Measurements from ENCODE around the gene ORM1. TPM values are rescaled to one million over a fixed set of nuclear protein-coding genes. Genes with fewer than 3 reads are reported as not detected.
A peak's percentile ranks its signal among the peaks of the same experiment; 100 is the strongest.

The ORM1 gene
- total RNA-seq, 1 donor from 2014 or later: not detected

DNA sequence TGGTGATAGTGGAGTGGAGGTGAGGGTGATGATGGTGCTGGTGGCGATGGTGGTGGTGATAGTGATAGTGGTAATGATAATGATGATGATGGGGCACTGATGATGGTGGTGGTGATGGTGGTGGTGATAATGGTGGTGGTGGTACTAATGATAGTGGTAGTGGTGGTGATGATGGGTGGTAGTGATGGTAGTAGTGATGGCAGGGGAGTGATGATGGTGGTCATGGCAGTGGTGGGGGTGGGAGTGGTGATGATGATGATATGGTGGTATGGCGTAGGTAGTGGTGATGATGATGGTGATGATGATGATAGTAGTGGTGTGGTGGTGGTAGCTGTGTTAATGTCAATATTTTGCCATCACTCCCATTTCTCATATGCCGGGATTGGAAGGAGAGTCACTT, 44.5 kb upstream of the ORM1 start:
- Mint-ChIP-seq H3K27me3 (ENCODE audit: low read depth) (no peaks in the 10 kb centered on the region), H3K27ac (ENCODE audit: unreplicated experiment) (peak overlapping the region; percentile 92), H3K36me3 (ENCODE audit: low read depth) (peaks cover 15% of the 10 kb centered on the region), H3K4me1 (ENCODE audit: low read depth) (peaks cover 56% of the 10 kb centered on the region), H3K9me3 (ENCODE audit: low read depth) (no peaks in the 10 kb centered on the region), H3K4me3 (ENCODE audit: unreplicated experiment) (no peak overlapping the region)
- DNase-seq (ENCODE audit: low spot score): peak; percentile 25
- TF ChIP-seq, protein P1, sequence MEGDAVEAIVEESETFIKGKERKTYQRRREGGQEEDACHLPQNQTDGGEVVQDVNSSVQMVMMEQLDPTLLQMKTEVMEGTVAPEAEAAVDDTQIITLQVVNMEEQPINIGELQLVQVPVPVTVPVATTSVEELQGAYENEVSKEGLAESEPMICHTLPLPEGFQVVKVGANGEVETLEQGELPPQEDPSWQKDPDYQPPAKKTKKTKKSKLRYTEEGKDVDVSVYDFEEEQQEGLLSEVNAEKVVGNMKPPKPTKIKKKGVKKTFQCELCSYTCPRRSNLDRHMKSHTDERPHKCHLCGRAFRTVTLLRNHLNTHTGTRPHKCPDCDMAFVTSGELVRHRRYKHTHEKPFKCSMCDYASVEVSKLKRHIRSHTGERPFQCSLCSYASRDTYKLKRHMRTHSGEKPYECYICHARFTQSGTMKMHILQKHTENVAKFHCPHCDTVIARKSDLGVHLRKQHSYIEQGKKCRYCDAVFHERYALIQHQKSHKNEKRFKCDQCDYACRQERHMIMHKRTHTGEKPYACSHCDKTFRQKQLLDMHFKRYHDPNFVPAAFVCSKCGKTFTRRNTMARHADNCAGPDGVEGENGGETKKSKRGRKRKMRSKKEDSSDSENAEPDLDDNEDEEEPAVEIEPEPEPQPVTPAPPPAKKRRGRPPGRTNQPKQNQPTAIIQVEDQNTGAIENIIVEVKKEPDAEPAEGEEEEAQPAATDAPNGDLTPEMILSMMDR (IDR thresholded peaks at IDR 0.05): no peak

DNA sequence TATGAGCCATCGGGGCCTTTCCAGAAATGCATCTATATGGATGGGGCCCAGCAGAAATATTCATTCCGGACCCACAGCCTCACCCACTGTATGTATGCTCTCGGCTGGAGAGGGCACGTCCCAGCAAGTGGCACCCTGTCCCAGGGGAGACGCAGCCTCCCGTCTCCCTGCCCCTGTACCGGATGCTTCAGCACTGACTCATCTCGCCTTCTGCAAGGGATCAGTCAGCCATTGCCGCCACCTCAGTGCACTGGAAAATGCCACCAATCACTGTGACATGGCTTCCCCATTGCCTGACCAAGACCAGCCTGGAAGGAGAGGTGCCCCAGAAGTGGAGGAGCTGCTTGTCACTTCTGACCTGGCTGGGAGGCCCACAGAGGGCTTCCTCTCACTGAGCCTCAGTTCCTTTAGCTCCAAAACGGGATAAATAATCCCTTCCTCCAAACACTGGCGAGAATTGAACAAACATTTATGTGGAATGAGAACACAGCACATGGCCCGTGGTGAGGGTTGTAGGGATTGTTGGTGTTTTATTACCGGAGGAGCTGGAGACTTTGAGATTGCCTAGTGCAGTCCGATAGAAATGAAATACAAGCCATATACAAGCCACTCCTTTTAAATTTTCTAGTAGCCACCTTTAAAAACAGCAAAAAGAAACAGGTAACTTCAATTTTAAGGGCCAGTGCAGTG, 43.9 kb upstream of the ORM1 start:
- Mint-ChIP-seq H3K36me3 (ENCODE audit: low read depth) (peaks cover 16% of the 10 kb centered on the region), H3K27me3 (ENCODE audit: low read depth) (no peaks in the 10 kb centered on the region), H3K9me3 (ENCODE audit: low read depth) (no peaks in the 10 kb centered on the region), H3K4me3 (ENCODE audit: unreplicated experiment) (no peak overlapping the region), H3K4me1 (ENCODE audit: low read depth) (peaks cover 57% of the 10 kb centered on the region), H3K27ac (ENCODE audit: unreplicated experiment) (peak overlapping the region; percentile 92)
- TF ChIP-seq, protein P1 (IDR thresholded peaks at IDR 0.05): no peak
- DNase-seq (ENCODE audit: low spot score): peak; percentile 61

DNA sequence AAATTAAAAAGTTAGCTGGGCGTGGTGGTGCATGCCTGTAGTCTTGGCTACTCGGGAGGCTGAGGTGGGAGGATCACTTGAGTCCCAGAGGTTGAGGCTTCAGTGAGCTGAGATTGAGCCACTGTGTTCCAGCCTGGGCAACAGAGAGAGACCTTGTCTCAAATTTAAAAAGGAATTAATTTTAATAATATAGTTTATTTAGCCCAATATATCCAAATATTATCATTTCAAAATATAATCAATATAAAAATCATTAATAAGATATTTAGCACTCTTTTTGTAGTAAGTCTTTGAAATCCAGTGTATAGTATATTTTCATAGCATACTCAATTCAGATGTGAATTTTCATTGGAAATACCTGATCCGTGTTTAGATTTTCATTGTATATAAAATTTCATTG, 43.2 kb upstream of the ORM1 start:
- no peaks in the 10 kb centered on the region for H3K9me3 Mint-ChIP-seq (ENCODE audit: low read depth)
- H3K4me1 Mint-ChIP-seq (ENCODE audit: low read depth): peaks cover 57% of the 10 kb centered on the region
- no peaks in the 10 kb centered on the region for H3K27me3 Mint-ChIP-seq (ENCODE audit: low read depth)
- no peak overlapping the region for H3K4me3 Mint-ChIP-seq (ENCODE audit: unreplicated experiment)
- DNase-seq (ENCODE audit: low spot score): peak; percentile 4
- no peak overlapping the region for H3K27ac Mint-ChIP-seq (ENCODE audit: unreplicated experiment)
- H3K36me3 Mint-ChIP-seq (ENCODE audit: low read depth): peaks cover 19% of the 10 kb centered on the region
- TF ChIP-seq, protein P1 (IDR thresholded peaks at IDR 0.05): no peak

DNA sequence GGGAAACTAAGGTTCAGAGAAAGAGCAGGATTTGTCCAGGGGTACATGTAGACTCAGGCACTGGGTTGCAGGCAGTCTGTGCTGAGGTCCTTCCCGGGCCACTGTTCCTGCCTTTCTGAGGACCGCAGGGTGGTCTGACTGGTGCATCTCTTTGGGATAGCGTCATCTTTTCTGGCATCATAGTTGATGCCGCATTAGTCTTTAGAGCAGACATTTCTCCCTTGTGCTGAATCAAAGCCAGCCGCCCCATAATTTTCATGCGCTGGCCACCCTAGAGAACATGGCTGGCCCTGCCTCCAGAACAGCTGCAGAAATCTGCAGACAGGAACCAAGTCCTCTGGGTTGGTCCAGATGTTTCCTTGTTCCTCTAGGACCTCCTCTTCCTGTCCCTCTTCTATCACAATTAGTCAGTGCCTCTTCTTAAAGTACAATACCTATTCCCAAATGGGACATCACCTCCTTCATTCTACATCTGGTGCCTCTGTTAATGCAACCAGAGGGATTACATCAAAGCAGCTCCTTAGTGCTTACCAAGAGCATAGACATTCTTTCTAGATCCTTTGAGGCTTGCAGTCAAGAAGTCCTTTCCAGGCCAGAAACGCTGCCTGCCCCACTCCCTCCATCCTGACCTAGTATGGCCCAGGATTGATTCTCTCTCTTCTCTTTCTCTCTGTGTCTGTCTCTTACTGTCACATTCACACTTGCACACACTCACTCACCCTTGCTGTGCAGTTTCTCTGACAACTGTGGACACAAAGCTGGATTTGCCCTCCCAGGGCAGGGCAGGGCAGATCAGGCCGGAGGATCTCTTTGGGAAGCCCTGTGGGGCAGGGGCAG, 42.0 kb upstream of the ORM1 start:
- Mint-ChIP-seq H3K4me3 (ENCODE audit: unreplicated experiment) (no peak overlapping the region), H3K4me1 (ENCODE audit: low read depth) (peaks cover 67% of the 10 kb centered on the region)
- DNase-seq (ENCODE audit: low spot score): peak; percentile 44

More for the DNA sequence above, 42.0 kb upstream of the ORM1 start:
- H3K36me3 Mint-ChIP-seq (ENCODE audit: low read depth): peaks cover 21% of the 10 kb centered on the region
- no peaks in the 10 kb centered on the region for H3K27me3 Mint-ChIP-seq (ENCODE audit: low read depth)
- H3K9me3 Mint-ChIP-seq (ENCODE audit: low read depth): no peaks in the 10 kb centered on the region
- TF ChIP-seq, protein P1 (IDR thresholded peaks at IDR 0.05): no peak
- H3K27ac Mint-ChIP-seq (ENCODE audit: unreplicated experiment): no peak overlapping the region

All from chondrocyte (in vitro differentiated cells).